Liver (tissue), 9 donors: ENCODE results near the gene PPP6R3. TPM values are rescaled to one million over a fixed set of nuclear protein-coding genes. Genes with fewer than 3 reads are reported as not detected.

Source experiments
- DNase-seq: peaks from one replicate; pipeline ENCODE4 v3.0.0-alpha.2; 2017; ENCODE audit warnings: low spot score
- H3K27ac ChIP-seq, 2 donors: one replicate each; pipeline ENCODE4 v1.7.0; 2013; ENCODE audit warnings: inconsistent platforms in 2 of 2, low read length in 2 of 2, control low read depth in 1 of 2, low read depth in 1 of 2, mild to moderate bottlenecking in 1 of 2
- H3K27me3 ChIP-seq, 4 donors: one replicate each; pipeline versions ENCODE4 v1.6.1 to v1.7.0; 2013; ENCODE audit warnings: low read length in 3 of 4, inconsistent platforms in 1 of 4, mild to moderate bottlenecking in 1 of 4, moderate library complexity in 1 of 4; ENCODE audit not compliant: control insufficient read depth in 4 of 4, insufficient read depth in 4 of 4
- H3K36me3 ChIP-seq, 4 donors: one replicate each; pipeline versions ENCODE4 v1.6.1 to v1.7.0; 2013; ENCODE audit warnings: low read length in 3 of 4, mild to moderate bottlenecking in 3 of 4, low read depth in 1 of 4, moderate library complexity in 1 of 4; ENCODE audit not compliant: control insufficient read depth in 4 of 4, insufficient read depth in 3 of 4
- H3K4me1 ChIP-seq, 4 donors: one replicate each; pipeline versions ENCODE4 v1.6.1 to v1.7.0; 2013; ENCODE audit warnings: low read length in 3 of 4, mild to moderate bottlenecking in 3 of 4, moderate library complexity in 1 of 4; ENCODE audit not compliant: control insufficient read depth in 4 of 4, insufficient read depth in 4 of 4
- H3K4me3 ChIP-seq, 3 donors: one replicate each; pipeline versions ENCODE4 v1.6.1 to v1.7.0; 2013; ENCODE audit warnings: low read length in 3 of 3, control low read depth in 1 of 3, low read depth in 1 of 3, mild to moderate bottlenecking in 1 of 3
- H3K9ac ChIP-seq, 2 donors: one replicate each; pipeline ENCODE4 v1.7.0; 2013; ENCODE audit warnings: low read length in 2 of 2, mild to moderate bottlenecking in 2 of 2, moderate library complexity in 2 of 2, control low read depth in 1 of 2, low read depth in 1 of 2
- H3K9me3 ChIP-seq, 4 donors: one replicate each; pipeline versions ENCODE4 v1.6.1 to v1.7.0; 2013; ENCODE audit warnings: low read length in 3 of 4; ENCODE audit not compliant: control insufficient read depth in 4 of 4
- ATF3 ChIP-seq: IDR thresholded peaks from 2 replicates; pipeline ENCODE4 v1.6.1; 2016; ENCODE audit warnings: antibody characterized with exemption
- CTCF ChIP-seq: fragments of 150-350 bp; IDR thresholded peaks from 2 replicates; pipeline ENCODE4 v1.5.1; 2017; ENCODE audit warnings: improper control_type of control experiment, low read depth, low read length; ENCODE audit not compliant: missing input control
- EGR1 ChIP-seq, 2 donors: IDR thresholded peaks; 2 replicates each; pipeline ENCODE4 v1.6.1; 2016 to 2018; ENCODE audit warnings: antibody characterized with exemption in 2 of 2, low read depth in 2 of 2
- FOXA1 ChIP-seq: IDR thresholded peaks from 2 replicates; pipeline ENCODE4 v1.6.1; 2016; ENCODE audit warnings: antibody characterized with exemption
- FOXA2 ChIP-seq: IDR thresholded peaks from 2 replicates; pipeline ENCODE4 v1.6.1; 2016; ENCODE audit warnings: antibody characterized with exemption
- GABPA ChIP-seq, 2 donors: IDR thresholded peaks in 1 of 2; conservative IDR thresholded peaks in 1 of 2; 2 replicates each; pipeline ENCODE4 v1.6.1; 2016; ENCODE audit warnings: antibody characterized with exemption in 2 of 2, mild to moderate bottlenecking in 1 of 2, moderate library complexity in 1 of 2
- HNF4A ChIP-seq, 2 donors: conservative IDR thresholded peaks; 2 replicates each; pipeline ENCODE4 v1.6.1; 2016; ENCODE audit warnings: antibody characterized with exemption in 2 of 2, mild to moderate bottlenecking in 2 of 2
- HNF4G ChIP-seq: IDR thresholded peaks from 2 replicates; pipeline ENCODE4 v1.6.1; 2016; ENCODE audit warnings: antibody characterized with exemption
- JUND ChIP-seq, 2 donors: IDR thresholded peaks; 2 replicates each; pipeline ENCODE4 v1.6.1; 2016; ENCODE audit warnings: antibody characterized with exemption in 2 of 2
- MAX ChIP-seq: IDR thresholded peaks from 2 replicates; pipeline ENCODE4 v1.6.1; 2016; ENCODE audit warnings: antibody characterized with exemption
- NR2F2 ChIP-seq: IDR thresholded peaks from 2 replicates; pipeline ENCODE4 v1.6.1; 2016; ENCODE audit warnings: antibody characterized with exemption
- RAD21 ChIP-seq, 2 donors: IDR thresholded peaks; 2 replicates each; pipeline ENCODE4 v1.6.1; 2016; ENCODE audit warnings: antibody characterized with exemption in 2 of 2, mild to moderate bottlenecking in 2 of 2
- REST ChIP-seq: IDR thresholded peaks from 2 replicates; pipeline ENCODE4 v1.6.1; 2016; ENCODE audit warnings: antibody characterized with exemption, mild to moderate bottlenecking
- RXRA ChIP-seq, 2 donors: IDR thresholded peaks; 2 replicates each; pipeline ENCODE4 v1.6.1; 2017 to 2018; ENCODE audit warnings: antibody characterized with exemption in 2 of 2, mild to moderate bottlenecking in 1 of 2
- SP1 ChIP-seq: IDR thresholded peaks from 2 replicates; pipeline ENCODE4 v1.6.1; 2018; ENCODE audit warnings: antibody characterized with exemption, mild to moderate bottlenecking
- TAF1 ChIP-seq: conservative IDR thresholded peaks from 2 replicates; pipeline ENCODE4 v1.6.1; 2016; ENCODE audit warnings: antibody characterized with exemption, mild to moderate bottlenecking
- YY1 ChIP-seq: IDR thresholded peaks from 2 replicates; pipeline ENCODE4 v1.6.1; 2016; ENCODE audit warnings: antibody characterized with exemption, mild to moderate bottlenecking
- ZBTB33 ChIP-seq: IDR thresholded peaks from 2 replicates; pipeline ENCODE4 v1.6.1; 2016; ENCODE audit warnings: antibody characterized with exemption
- WGBS: extraction: QIAGEN DNeasy Blood & Tissue Kit; methylation state at CpG from one replicate; pipeline ENCODE4 v1.1.7; 2013; 5-methylcytosine and 5-hydroxymethylcytosine counted together
- polyA plus RNA-seq, 2 donors: library from polyadenylated mRNA; stranded (reverse) in 1 of 2; unstranded in 1 of 2; fragments of 200-250 nt in 1 of 2; fragments of >200 nt in 1 of 2; fragmentation: Nextera tagmentation in 1 of 2; extraction: Ambion mirVana in 1 of 2; gene quantifications; one replicate each; pipeline versions ENCODE4 v1.2.1 to v1.2.3, GENCODE V29; 2013 to 2015
- total RNA-seq, 2 donors: library from RNA; depleted of rRNA; stranded (reverse); fragments of >200 nt; gene quantifications; one replicate each; pipeline ENCODE4 v1.2.3, GENCODE V29; 2014
- donor health status: healthy.
- donor health status: healthy.
- donor health status: healthy.
- donor health status: healthy.
- donor health status: healthy.

PPP6R3 gene
- total and polyA plus RNA-seq, 4 donors, result 12.3 to 101 (median 58.1) TPM

GRCh38 chr11:68659158-68659921, 198.8 kb downstream of the PPP6R3 start:
- Histone ChIP-seq H3K4me1 (no peaks in the 10 kb centered on the region), H3K36me3 (no peaks in the 10 kb centered on the region), H3K9me3 (peaks cover 0 to 8% (median 4%) of the 10 kb centered on the region in 4 donors), H3K27ac (no peak overlapping the region), H3K9ac (no peak overlapping the region), H3K4me3 (no peak overlapping the region), H3K27me3 (no peaks in the 10 kb centered on the region)
- 64% methylated on average over 22 of the region's 22 CpGs for WGBS
- no peak for TF ChIP-seq ATF3
- TF ChIP-seq TAF1, result no peak
- no peak for TF ChIP-seq JUND (IDR thresholded peaks at IDR 0.05)
- no peak for TF ChIP-seq RXRA (IDR thresholded peaks at IDR 0.05)
- TF ChIP-seq YY1, result no peak
- no peak for TF ChIP-seq CTCF
- no peak for TF ChIP-seq FOXA2
- no peak for DNase-seq

GRCh38 chr11:68660066-68660810, 199.7 kb downstream of the PPP6R3 start:
- Histone ChIP-seq H3K9me3 (peaks cover 0 to 5% (median 2%) of the 10 kb centered on the region in 4 donors), H3K36me3 (no peaks in the 10 kb centered on the region), H3K9ac (no peak overlapping the region), H3K4me1 (no peaks in the 10 kb centered on the region), H3K4me3 (no peak overlapping the region), H3K27ac (no peak overlapping the region), H3K27me3 (no peaks in the 10 kb centered on the region)
- no peak for DNase-seq
- TF ChIP-seq ATF3, result no peak
- TF ChIP-seq ZBTB33, result no peak
- TF ChIP-seq NR2F2, result no peak
- TF ChIP-seq CTCF, result no peak
- TF ChIP-seq RAD21 (IDR thresholded peaks at IDR 0.05), result no peak
- TF ChIP-seq EGR1 (IDR thresholded peaks at IDR 0.05; ENCODE audit: low read depth in 2 of 2), result no peak
- TF ChIP-seq HNF4A (conservative IDR thresholded peaks at IDR 0.05), result no peak
- TF ChIP-seq YY1, result no peak
- TF ChIP-seq SP1, result no peak
- no peak for TF ChIP-seq MAX
- no peak for TF ChIP-seq HNF4G
- TF ChIP-seq REST, result no peak
- no peak for TF ChIP-seq FOXA2
- no peak for TF ChIP-seq FOXA1
- TF ChIP-seq JUND (IDR thresholded peaks at IDR 0.05), result no peak
- no peak for TF ChIP-seq GABPA (IDR thresholded peaks at IDR 0.05 in 1 of 2, conservative IDR thresholded peaks at IDR 0.05 in 1 of 2)
- no peak for TF ChIP-seq TAF1
- no peak for TF ChIP-seq RXRA (IDR thresholded peaks at IDR 0.05)
- WGBS, result 89% methylated on average over 18 of the region's 18 CpGs
